HG03571 (cell line): Measurements from ENCODE around the gene ULK4.
"Not testable (repeated sequence)": the region's sequence is repeated elsewhere in the genome, so short reads cannot be mapped to it uniquely, and the experiment has no call there.

Experiments
- ATAC-seq: cut with Tn5 transposase; IDR thresholded peaks from one replicate; pipeline ENCODE4 v1.9.1; 2021; ENCODE audit not compliant: unreplicated experiment

The ULK4 gene

DNA sequence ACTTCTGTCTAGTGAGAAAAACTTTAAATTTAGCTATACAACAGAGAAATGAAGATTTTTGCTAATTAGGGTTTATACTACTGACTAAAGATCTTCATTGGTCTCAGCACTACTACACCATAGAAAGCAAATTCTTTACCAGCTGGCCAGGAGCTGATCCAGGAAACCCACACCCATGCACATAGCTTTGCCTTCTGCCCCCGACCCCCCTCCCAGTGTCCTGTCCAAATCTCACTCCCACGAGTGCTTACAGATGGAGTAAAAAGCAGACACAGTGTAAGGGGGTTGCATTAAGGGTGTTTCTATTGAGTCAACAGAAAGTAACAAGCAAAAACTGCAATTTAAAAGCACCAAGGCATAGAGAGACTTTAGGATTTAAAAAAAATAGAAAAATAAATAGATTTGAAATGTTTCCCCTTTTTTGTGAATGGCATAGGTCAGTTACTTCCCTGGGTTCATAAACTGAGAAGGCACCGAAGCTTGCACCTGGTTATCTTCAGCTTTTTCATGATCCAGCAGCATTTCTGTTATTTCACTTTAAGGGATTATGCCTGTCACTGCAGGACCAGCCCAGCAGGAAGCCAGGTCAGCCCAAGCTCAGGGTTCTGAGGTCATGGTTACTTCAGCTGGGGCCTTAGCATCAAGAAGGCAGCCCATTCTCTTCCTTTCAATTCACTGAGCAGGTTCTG lies 638.3 kb downstream of the ULK4 start:
- ATAC-seq = no peak

DNA sequence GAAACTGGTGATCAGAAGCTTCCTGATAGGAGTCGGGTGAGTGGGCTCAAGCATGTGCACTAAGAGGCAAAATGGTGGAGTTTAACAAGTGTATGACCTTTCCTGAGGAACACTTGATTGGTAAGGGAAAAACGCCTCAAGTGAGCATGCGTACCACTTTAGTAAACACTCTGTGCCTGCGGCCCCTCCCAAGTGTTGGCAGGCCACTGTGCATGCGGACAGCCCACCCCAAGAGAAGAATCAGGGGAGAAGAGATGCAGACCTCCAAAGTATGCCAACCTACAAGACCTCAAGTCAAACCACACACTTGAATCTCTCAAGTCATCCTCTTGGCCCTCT lies 640.3 kb downstream of the ULK4 start:
- ATAC-seq = no peak

DNA sequence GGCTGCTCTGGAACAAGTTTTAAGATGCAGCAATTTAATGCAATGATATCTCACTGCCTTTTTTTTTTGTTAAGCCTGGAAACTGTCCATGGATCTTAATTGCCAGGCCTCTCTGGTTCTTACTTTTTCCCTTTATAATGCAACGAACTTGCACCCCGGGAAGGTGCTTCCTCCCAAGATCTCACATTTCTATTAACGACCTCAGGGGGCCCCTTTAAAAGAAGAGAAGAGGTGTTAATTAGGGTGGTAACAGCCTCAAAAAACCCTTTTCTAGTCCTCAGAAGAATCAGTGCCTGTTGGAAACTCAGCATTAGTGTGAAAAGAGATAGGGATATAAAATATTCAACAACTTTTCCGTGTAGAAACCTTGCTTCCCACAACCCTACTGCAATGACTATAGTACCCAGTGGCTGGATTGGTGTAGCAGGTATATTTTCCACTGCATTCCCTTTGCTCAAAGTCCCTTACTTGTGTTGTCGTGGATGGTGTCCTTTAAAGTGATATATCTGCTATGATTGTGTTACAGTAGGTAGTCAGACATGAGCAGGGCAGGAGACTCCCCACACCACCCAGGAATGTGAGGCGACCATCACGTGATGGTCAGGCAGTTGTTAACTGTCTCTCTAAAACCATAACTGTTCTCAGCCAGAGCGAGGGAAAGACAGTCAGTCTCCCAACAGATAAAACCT lies 640.8 kb downstream of the ULK4 start:
- no peak for ATAC-seq

DNA sequence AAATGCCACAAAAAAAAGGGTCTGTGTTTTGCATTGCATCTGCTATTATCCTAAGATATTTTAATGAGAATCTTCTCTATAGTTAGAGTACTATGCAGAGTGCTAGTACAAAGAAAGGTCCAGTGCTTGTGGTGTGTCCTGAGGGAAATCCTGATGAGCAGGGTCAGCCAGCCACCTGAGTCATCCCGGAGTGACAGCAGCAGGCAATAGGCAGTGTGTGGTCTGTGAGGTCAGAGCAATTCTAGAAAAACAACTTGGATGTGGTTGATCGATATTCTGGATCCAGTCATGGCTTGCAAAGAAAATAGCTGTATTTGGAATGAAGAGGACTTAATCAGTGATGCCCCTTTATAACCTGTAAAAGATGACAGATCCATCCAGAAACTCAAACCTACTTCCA lies 643.4 kb downstream of the ULK4 start:
- no peak for ATAC-seq

DNA sequence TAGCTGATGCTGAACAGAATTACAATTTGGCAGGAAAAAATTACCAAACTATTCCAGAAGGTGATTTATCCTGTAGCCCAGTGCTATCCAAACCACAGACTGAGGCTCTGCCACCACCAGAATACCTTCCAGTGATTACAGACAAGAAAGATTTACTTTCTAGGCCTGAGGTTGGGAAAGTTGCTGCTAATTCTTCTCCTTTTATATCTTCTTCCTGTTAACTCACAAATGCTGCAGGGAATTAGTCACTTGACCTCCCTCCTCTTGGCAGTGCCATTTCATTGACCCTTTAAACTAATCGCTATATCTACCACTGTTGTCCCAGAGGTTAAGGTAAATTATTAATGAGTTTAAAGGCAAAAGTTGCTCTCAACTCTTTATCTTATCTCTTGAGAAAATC lies 644.2 kb downstream of the ULK4 start:
- no peak for ATAC-seq

DNA sequence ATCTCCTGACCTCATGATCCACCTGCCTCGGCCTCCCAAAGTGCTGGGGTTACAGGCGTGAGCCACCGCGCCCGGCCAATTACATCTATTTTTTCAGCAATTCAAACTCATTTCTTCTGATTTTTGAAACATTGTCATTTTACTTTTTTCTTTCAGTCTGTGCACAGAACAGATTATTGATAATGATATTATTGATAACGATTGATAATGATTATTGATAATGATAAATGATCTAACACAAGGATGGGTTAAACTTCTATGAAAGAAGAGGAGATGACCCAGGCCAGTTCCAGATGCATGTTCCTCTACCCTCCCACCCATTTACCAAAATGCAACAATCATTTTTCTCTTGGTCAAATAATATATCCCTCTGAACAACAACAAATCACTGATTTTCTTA lies 644.6 kb downstream of the ULK4 start:
- ATAC-seq = no peak

DNA sequence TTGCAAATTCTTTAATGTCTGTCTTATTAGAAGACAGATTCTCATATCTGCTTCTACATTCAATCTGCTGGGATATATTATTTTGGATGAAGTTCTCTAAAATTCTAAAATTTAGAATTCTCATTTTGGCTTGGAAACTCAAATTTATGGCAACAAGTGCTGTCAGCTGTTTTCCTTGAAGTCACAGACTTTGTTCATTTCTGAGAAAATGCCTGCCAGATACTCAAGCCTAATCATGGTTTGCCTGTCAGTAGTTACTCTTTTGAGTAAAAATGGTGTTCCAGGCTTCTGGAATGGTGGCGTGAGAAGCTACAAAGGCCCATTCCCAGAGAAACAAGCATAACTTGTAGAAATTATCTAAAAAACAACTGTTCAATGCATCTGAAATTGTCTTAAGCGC lies 646.8 kb downstream of the ULK4 start:
- ATAC-seq = no peak

DNA sequence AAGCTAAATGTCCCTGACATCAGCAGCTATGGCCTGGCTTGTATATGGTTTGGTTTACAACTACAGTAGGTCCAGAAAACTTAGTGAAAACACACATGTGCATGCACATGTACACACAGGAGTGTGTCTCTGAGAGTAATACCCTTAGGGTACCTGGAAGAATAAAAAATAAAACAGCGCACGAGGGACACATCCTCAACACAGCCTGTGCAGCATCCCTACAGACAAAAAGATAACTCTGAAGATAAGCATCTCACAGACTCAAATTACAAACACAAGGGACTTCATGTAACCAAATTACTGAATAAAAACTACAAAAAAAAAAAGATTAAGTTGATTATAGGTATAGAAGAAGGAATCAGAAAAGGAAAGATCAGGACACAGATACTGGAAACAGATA lies 653.8 kb downstream of the ULK4 start:
- no peak for ATAC-seq

DNA sequence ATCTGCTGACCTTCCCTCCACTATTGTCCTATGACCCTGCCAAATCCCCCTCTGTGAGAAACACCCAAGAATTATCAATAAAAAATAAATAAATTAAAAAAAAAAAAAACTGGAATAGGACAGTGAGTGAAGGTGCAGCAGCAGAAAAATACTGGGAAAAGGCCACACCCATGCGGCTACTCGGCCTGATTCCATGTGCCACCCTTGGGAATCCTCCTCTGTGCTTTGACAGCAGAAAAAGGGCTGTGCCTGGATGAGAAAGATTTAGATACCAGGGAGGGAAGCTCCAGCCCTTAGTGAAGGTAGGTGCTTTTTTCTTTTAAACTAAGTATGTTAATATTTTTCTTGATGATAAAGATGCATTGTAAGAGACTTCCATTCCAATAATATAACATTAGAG lies 654.8 kb downstream of the ULK4 start:
- ATAC-seq = no peak

DNA sequence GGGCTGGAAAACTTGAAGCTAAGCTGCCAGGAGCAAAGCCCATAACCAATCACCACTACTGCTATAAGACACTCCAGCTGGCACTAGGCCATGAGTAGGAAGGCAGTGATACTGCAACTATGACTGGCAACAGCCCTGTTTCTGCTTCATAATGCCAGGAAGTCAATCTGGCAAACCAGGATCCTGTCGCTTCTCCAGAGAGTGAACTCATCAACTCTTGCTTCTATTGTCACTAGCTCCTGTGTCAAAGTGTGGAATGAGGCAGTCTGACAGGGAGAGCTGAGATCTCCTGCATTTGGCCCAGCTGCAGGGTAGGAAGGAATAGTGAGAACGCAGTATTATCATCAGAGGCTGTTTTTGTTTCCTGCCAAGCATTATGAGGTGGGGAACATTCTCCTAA lies 657.3 kb downstream of the ULK4 start:
- no peak for ATAC-seq

DNA sequence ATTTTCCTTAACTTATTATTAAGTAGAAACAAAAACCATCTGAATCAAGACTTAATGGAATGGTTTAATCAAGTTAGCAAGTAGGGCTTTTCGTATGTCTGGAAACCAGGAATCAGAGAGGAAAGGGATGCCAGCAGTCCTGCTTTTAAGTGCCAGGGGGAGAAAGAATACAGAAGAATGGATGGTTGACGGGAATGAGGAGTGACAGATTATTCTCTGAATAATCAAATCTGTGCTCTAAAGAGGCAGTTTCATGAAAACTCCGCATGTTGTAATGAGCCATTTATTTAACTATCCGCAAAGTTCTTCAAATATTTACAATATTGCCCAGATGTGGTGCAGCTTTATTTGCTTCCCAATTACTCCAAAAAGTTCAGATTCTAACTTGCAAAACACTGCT lies 659.6 kb downstream of the ULK4 start:
- no peak for ATAC-seq

DNA sequence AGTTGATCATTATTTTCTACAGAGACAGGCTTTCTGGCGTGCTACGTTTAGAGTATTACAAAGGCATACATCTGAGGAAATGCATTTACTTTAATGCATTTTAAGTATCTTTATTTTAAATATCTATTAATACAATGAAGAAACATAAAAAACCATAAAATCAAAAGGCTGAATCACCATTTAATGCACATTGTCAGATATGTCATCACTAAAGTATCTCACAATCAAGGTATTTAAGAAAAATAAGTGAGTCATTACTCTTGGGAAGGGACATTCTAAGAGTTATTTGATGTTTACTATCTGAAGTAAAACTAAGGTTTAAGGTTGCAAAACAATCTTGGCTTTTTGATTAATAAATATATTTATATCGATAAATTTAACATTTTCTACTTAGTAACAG lies 660.4 kb downstream of the ULK4 start:
- ATAC-seq = no peak

DNA sequence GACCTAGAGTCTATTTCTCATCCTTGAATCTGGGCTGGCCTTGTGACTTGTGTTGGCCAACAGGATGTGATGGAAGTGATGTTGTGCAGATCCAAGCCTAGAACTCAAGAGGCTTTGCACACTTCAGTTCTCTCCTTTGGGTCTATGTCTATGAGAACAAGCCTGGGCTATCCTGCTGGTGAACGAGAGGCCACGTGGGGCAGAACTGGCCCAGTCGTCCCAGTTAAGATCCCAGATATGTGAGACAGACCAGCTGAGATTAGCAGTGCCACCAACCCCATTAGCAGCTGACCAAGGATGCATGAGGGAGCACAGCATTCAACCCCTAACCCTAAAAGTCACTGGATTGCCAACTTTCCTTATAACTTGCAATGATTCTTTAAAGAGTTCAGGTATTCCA lies 662.9 kb downstream of the ULK4 start:
- no peak for ATAC-seq

DNA sequence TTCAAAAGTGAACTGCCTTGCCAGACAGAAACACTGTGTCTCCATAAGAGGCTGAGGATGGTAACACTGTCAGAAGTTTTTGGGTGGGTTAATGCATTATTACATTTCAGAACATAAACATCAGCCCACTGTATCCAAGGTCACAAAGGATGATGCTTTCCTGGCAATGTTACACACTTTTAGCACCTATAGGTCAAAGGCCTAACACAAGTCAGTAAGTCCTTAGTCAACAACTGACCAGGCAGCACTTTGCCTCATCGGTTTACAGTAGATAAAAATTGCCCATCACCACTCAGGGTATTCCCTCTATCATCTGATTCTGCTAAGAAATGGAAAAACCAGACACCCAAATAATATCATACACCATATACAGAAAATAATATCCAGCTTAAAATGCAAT lies 664.2 kb downstream of the ULK4 start:
- ATAC-seq = no peak

DNA sequence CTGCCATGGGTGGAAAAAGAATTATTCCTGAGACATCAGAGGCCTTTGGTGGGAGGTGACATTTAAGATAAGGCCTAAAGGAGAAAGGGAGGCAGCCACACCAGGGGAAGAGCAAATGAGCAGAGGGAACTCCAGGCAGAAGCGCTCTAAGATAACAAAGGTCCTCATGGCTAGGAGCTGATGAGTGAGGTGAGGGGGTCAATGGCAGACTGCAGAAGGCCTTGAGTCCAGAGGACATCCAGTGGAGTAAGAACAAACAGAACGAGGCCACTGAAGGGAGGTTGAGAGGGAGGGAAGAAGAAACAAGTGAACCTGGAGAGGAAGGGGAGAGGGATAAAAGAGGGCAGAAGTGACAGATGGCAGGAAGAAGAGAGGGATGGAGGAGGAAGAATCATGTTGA lies 665.3 kb downstream of the ULK4 start:
- ATAC-seq = no peak

DNA sequence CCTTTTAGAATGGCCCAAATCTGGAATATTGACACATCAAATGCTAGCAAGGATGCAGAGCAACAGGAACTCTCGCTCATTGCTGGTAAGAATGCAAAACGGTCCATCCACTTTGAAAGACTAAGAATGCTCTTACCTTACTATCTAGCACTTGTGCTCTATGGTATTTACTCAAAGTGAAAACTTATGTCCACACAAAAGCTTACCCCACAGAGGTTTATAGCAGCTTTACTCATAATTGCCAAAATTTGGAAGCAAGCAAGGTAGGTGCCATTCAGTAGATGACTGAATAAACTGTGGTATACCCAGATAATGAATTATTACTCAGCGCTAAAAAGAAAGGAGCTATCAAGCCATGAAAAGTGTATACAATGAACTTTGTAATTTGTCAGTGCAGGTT lies 666.2 kb downstream of the ULK4 start:
- no peak for ATAC-seq

DNA sequence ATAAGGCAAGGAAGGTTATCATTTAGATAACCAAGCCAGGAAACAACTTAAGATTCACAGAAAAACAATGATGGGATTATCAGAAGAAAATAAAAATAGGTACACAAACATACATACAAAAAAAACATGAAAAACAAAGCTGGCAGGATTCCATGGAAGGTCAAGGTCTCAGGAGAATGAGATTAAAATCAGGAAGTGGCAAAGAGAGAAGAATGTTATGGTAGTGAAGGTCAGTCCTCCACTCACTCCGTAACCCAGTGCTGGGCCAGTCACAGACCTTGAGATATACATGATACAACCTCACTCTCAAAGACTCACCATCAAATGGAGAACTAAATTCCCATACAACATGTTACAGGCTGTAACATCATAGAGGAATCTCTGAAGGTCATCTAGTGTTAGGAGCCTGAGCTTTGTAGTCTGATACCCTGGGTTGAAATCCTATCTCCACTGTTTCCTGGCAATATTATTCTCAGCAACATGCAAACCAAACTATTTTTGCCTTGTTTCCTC lies 668.7 kb downstream of the ULK4 start:
- ATAC-seq = no peak

DNA sequence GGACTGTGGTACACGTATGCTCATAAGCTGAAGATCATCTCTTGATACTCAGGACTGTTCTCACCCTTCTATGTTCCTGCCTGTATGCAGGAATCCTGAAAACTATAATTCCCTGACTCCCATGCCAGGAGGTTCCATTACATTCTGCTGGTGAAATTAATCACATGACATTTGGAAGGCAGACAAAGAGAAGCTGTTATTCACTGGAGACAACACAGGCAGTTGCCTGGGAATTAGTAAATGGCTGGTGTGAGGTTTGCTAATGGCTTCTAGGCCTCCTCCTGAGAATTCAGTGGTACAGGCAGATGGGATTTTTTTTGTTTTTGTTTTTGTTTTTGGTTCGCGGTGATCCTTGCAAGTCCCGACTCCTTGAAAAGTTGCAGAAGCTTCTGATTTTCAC lies 671.2 kb downstream of the ULK4 start:
- no peak for ATAC-seq

DNA sequence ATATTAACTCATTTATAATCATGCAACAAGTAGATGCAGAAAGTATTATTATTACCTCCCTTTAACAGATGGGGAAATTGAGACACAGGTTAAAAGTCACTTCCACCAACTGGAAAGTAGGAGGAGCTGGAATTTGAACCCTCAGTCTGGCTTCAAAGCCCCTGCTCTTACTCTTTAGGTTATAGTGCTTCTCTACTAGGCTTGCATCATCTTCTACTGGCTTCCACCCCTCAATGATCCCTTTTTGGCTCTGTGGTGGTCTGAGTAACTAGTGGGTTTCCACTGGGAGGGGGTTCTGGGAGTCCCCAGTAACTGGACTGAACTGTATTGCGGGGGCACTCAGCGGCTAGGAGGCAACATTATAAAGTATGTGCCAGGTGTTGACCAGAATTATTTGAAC lies 671.6 kb downstream of the ULK4 start:
- no peak for ATAC-seq

DNA sequence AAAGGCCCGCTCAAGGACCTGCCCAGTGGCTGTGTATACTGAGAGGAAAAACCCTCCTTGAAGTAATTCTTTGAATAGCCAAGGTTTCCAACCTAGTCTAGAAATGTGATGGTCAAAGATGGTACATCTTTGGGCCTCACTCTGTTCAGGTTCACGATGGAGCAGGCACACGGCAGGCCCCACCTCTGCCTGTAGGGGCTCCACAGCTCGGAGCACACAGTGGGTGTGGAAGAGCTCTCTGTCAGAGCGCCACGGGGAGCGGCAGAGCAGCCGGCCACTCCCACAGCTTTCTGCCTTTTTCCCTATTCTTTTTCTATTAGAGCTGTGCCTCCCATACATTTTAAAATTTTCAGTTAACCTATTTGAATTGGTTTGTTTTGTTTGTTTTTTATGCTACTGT lies 673.1 kb downstream of the ULK4 start:
- ATAC-seq = no peak

DNA sequence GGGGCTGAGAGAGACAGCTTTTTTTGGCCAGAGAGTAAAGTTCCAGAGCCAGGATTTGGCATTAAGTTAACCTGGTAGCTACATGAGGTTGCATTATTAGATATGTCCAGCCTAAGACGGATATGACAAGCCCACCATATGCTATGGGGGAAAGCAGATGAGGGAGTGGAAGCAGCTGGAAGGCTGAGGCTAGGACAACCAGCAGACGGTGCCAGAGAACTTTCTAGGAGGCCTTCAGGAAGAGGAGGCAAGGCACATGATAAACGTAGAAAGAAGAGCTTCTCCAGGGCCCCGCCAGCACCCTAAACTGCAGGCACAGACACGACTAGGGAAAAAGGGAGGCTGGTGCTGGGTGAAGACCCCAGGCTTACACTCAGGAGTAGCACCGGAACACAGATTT lies 675.6 kb downstream of the ULK4 start:
- no peak for ATAC-seq

DNA sequence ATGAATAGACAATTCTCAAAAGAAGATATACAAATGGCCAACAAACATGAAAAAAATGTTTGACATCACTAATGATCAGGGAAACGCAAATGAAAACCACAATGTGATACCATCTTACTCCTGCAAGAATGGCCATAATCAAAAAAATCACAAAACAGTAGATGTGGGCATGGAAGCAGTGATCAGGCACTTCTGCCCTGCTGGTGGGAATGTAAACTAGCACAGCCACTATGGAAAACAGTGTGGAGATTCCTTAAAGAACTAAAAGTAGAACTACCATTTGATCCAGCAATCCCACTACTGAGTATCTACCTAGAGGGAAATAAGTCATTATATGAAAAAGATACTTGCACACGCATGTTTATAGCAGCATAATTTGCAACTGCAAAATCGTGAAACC lies 677.0 kb downstream of the ULK4 start:
- not testable (repeated sequence) for ATAC-seq
